HPDE6-E6E7 (cell line): Measurements from ENCODE around the gene ATP8B2.
A peak's percentile ranks its signal among the peaks of the same experiment; 100 is the strongest.
"Not testable (repeated sequence)": the region's sequence is repeated elsewhere in the genome, so short reads cannot be mapped to it uniquely, and the experiment has no call there.

Experiments
- DNase-seq: peaks from one replicate; pipeline ENCODE4 v3.0.0; 2011; ENCODE audit warnings: missing footprints; ENCODE audit errors: extremely low spot score

The ATP8B2 gene, protein sequence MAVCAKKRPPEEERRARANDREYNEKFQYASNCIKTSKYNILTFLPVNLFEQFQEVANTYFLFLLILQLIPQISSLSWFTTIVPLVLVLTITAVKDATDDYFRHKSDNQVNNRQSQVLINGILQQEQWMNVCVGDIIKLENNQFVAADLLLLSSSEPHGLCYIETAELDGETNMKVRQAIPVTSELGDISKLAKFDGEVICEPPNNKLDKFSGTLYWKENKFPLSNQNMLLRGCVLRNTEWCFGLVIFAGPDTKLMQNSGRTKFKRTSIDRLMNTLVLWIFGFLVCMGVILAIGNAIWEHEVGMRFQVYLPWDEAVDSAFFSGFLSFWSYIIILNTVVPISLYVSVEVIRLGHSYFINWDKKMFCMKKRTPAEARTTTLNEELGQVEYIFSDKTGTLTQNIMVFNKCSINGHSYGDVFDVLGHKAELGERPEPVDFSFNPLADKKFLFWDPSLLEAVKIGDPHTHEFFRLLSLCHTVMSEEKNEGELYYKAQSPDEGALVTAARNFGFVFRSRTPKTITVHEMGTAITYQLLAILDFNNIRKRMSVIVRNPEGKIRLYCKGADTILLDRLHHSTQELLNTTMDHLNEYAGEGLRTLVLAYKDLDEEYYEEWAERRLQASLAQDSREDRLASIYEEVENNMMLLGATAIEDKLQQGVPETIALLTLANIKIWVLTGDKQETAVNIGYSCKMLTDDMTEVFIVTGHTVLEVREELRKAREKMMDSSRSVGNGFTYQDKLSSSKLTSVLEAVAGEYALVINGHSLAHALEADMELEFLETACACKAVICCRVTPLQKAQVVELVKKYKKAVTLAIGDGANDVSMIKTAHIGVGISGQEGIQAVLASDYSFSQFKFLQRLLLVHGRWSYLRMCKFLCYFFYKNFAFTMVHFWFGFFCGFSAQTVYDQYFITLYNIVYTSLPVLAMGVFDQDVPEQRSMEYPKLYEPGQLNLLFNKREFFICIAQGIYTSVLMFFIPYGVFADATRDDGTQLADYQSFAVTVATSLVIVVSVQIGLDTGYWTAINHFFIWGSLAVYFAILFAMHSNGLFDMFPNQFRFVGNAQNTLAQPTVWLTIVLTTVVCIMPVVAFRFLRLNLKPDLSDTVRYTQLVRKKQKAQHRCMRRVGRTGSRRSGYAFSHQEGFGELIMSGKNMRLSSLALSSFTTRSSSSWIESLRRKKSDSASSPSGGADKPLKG

DNA sequence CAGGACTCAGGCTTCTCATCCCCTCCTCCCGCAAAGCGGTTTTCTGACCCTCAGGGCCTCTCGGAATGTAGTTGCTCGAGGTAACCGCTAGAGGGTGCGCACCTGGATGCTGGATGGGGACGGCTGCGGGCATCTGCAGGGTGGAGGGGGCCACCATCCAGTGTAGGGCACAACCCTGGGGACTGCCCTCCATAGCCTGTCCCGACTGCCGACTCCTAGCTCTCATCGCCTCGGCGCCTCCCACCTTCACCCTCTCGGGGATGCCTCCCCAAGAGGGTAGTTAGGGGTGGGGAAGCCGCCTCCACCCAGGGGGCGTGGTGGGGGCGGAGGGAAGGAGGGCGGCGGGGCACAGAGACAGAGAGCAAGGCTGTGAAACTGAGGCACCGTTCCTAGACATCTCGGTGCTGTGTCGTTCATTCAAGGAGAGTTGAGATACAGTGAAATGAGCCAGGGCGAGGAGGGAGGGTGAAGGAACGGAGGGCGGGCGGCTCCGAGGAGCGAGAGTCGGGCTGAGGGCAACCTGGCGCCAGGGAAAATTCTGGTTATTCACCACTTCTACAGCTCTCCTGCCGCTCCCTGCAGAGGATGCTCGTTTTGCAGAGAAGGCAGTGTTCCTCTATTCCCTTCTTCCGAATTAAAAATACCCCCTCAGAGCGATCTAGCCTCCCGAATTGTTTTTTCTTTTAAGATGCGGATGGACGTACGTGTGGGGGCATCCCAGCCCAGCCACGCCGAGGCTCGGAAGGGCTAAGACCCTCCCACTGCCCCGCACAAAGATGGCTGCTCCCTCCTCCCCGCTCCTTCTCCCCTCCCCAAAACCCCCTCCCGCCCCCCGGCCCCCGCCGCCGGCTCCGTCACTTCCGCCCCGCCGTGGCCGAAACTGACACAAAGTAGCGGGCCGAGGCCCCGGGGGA lies at the start of gene ATP8B2:
TSS of gene ATP8B2 (plus strand) at position 857 of the 914 bp plus-strand sequence. CDS start 2,617 bp downstream, outside the sequence.
- peak; percentile 88 for DNase-seq

DNA sequence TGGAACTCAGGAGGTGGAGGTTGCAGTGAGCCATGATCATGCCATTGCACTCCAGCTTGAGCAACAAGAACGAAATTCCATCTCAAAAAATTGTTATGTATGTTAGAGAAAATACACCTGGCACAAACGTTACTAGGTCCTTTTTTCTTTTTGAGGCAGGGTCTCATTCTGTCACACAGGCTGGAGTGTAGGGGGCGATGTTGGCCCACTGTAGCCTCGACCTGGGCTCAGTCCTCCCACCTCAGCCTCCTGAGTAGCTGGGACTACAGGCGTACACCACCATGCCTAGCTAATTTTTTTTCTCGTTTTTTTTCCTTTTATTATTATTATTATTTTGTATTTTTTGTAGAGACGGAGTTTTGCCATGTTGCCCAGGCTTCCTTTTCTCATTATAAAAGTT lies 48.5 kb upstream of the ATP8B2 start:
- DNase-seq = no peak

DNA sequence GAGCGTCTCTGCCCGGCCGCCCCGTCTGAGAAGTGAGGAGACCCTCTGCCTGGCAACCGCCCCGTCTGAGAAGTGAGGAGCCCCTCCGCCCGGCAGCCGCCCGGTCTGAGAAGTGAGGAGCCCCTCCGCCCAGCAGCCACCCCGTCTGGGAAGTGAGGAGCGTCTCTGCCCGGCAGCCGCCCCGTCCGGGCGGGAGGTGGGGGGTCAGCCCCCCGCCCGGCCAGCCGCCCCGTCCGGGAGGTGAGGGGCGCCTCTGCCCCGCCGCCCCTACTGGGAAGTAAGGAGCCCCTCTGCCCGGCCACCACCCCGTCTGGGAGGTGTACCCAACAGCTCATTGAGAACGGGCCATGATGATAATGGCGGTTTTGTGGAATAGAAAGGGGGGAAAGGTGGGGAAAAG lies 37.7 kb upstream of the ATP8B2 start:
- DNase-seq = not testable (repeated sequence)

DNA sequence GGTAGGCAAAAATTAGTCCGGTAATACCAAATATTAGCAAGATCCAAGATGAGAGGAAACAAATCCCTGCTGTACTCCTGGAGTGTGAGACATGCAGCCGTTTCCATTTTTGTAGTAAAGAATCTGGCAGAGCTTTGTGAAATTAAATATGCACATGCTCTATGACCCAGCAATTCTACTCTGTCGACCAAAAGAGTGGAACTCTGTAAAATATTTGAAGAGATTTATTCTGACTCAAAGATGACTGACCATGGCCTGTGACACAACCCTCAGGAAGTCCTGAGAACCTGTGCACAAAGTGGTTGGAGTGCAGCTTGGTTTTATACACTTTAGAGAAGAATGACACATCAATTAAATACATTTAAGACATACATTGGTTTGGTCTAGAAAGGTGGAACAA lies 36.7 kb upstream of the ATP8B2 start:
- no peak for DNase-seq

DNA sequence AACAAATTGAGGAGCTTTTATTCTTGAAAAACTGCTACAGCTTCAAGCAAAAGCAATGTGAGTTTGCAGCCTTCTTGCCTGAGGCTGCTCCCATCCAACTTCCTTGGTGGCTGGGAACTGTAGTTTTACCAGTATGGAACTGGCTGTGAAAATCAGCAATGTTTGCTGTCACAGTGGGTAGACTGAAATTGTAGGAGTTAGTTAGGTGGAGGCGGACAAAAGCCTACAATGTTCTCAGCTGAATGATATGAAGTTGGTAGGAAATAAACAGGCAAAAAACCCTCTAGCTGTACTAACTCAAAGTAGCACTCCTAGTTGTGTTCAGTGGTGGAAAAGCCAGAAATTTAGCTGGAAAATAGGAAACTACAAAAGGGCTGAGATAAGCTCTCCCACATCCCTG lies 34.4 kb upstream of the ATP8B2 start:
- no peak for DNase-seq

DNA sequence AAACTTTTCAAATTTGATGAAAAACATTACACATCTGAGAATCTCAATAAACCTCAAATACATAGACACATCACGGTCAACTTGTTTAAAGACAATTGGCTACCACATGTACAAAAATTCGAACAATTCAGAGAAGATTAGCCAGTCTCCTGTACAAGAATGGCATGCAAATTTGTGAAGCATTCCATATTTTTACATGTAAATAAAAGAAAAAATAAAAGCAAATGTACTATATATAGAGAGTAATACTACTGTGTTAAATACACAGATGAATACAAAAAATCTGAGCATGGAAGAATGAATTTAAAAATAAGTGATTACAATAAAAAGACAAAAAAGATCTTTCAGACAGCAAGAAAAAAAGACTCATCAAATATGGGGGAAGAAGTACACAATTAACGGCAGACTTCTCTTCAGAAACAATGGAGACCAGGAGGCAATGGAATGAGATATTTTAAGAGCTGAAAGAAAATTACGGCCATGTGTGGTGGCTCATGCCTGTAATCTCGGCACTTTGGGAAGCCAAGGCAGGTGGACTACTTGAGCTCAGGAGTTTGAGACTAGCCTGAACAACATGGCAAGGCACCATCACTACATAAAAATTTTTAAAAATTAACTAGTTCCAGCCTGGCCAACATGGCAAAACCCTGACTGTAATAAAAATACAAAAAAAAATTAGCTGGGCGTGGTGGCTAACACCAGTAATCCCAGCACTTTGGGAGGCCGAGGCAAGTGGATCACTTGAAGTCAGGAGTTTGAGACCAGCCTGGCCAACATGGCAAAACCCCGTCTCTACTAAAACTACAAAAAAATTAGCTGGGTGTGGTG lies 29.7 kb upstream of the ATP8B2 start:
- DNase-seq = no peak

DNA sequence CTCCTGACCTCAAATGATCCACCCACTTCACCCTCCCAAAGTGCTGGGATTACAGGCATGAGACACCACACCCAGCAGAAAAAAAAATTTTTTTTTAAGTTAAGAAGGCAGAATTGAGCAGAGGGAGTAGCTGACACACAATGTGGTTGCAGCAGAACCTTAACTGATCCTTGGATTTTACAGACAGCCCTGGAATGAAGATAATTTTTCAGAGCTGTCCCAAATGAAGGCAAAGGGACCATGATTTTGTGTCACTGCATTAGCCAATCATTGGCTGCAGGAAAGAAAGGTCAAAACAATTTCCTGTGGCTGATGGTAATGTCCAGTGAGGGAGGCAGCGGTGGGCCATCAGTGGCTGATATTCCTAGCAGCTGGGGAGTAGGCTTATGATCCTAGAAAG lies 23.7 kb upstream of the ATP8B2 start:
- DNase-seq = no peak

DNA sequence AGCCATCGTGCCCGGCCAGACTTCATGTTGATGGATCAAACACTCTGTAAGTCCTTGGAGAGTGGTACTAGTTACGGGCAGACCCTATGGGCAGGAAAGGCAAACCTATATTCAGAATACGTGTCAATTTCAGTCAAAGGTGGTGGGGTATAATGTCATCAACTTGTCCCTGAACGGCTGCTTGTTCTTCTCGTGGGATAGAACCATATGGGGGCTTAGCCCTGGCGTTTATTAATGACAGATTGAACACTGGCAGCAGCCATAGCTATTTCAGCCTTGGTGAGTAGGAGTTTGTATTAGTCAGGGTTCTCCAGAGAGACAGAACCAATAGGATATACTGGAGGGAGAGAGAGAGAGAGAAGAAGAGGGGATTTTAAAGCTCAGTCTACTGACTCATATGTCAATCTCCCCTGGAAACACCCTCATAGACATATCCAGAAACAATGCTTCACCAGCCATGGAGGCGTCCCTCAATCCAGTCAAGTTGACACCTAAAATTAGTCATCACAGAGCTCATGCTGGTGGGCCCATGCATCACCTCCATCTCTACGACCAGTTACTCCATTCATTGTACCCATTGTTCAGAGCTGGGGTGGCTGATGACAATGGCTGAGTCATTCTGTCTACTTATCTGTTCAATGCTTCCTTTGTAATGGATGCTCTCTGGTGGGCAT lies 20.5 kb upstream of the ATP8B2 start:
- DNase-seq = no peak

DNA sequence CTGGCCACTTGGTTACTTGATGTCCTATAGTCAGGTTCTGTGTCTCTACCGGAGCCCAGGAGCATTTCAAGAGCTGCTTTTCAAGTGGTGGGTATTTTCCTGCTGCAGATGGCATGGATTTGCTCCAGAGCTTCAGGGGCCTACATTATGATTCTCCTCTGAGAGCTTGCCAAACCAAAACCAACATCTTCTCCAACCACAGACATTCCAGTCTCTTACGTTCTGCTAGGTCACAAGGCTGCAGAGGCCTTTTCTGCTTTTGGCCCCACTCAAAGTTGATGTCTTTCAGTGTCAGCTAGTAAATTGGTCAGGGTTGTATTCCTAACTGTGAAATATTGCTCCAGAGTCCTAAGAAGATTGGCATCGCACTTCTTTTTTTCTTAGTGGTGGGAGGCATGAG lies 19.2 kb upstream of the ATP8B2 start:
- DNase-seq = no peak

DNA sequence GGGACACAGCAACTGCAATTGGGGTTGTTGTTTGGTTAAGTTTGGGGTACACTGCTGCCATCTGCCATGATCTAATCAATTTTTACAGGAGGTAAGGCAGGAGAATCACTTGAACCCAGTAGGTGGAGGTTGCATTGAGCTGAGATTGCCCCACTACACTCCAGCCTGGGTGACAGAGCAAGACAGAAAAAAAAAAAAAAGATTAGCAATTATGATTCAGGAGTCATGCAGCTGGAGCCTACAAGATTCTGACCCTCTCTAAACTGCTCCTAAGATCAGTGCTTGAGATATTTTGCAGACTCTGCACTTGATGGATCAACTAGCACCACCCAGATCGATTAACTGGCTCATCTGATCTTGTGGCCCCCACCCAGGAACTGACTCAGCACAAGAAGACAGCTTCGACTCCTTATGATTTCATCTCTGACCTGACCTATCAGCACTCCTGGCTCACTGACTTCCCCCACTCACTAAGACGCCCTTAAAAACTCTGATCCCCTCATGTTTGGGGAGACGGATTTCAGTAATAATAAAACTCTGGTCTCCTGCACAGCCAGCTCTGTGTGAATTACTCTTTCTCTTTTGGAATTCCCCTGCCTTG lies 17.6 kb upstream of the ATP8B2 start:
- not testable (repeated sequence) for DNase-seq

DNA sequence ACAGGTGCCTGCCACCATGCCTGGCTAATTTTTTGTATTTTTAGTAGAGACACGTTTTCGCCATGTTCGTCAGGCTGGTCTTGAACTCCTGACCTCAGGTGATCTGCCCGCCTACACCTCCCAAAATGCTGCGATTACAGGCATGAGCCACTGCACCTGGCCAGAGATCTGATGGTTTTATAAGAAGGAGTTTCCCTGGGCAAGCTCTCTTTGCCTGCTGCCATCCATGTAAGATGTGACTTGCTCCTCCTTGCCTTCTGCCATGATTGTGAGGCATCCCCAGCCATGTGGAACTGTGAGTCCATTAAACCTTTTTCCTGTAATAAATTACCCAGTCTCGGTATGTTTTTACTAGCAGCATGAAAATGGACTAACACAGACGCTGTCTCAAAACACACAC lies 16.2 kb upstream of the ATP8B2 start:
- DNase-seq = not testable (repeated sequence)

DNA sequence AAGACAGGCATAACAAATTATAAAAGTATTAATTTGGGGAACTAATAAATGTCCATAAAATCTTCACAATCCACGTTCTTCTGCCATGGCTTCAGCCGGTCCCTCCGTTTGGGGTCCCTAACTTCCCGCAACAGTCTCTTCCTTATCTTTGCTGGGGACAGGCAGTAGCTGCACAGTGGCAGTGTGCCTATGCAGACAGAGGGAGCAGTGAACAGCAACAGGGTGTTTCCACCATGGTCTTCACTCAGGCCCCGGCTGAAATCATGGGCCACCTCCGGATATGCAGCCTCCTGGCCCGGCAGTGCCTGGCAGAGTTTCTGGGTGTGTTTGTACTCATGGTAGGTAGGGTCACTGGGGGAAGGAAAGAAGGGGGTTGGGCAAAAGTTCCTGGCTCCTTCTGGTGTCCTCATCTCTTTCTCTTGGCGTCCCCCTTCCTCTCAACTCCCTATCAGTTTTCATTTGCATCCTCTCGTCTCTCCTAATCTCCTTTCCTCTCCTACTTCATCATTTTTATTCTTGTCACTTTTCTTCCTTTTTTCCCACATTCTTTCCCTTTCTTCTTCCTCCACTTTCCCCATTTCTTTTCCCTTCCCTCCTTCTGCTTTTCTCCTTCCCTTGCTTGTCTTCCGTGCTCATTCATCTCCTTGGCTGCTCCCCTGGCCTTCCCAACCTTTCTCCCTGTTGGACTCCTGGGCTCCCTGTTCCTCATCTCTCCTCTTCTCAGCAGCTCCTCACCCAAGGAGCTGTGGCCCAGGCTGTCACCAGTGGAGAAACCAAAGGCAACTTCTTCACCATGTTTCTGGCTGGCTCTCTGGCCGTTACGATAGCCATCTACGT lies 12.9 kb upstream of the ATP8B2 start:
- not testable (repeated sequence) for DNase-seq

DNA sequence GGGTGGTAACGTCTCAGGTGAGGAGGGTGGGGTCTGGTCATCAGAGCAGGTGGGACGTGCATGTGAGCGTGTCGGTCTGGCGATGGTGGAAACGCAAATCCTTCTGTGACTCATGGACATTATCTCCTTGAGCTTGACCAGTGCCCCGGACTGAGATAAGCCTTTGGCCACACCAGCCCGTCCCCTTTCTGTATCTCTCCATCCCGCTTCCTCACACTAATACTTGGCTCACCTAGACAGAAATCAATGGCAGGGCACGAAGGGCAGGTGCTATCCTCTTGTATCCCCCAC lies 12.3 kb upstream of the ATP8B2 start:
- no peak for DNase-seq

DNA sequence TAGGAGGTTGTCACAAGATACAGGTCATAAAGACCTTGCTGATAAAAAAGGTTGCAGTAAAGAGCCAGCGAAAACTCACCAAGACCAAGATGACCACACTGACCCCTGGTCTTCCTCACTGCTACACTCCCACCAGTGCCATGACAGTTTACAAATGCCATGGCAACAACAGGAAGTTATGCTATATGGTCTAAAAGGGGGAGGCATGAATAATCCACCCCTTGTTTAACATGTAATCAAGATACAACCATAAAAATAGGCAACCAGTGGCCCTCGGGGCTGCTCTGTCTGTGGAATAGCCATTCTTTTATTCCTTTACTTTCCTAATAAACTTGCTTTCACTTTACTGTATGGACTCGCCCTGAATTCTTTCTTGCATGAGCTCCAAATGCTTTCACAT lies 11.1 kb upstream of the ATP8B2 start:
- DNase-seq = not testable (repeated sequence)

DNA sequence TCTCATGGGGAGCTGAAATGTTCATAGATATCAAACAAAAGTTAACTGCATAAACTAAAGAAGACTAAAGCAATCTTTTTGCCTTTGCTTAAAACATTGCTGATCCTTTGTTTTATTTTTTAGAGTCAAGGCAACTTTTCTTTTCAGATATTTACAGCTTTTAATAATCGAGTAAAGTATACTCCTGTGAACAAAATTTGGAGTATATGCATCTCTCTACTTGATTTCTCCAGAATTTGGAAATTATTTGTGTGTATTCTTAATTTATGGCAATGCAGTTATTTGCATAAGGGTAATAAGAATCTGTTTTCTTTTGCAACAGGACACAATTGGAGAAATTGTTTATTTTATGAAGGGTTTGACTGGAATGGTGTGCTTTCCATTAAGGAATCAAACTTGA lies 8.6 kb upstream of the ATP8B2 start:
- no peak for DNase-seq

DNA sequence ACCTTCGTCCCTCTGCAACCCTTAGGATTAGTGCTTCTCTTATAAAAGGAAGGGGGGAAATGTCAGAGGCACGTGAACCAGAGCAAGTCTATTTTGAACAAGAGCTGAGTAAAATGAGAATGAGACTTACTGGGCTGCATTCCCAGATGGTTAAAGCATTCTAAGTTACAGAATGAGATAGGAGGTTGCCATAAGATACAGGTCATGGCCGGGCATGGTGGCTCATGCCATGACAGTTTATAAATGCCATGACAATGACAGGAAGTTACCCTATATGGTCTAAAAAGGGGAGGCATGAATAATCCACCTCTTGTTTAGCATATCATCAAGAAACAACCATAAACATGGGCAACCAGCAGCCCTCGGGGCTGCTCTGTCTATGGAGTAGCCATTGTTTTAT lies 6.9 kb upstream of the ATP8B2 start:
- no peak for DNase-seq

DNA sequence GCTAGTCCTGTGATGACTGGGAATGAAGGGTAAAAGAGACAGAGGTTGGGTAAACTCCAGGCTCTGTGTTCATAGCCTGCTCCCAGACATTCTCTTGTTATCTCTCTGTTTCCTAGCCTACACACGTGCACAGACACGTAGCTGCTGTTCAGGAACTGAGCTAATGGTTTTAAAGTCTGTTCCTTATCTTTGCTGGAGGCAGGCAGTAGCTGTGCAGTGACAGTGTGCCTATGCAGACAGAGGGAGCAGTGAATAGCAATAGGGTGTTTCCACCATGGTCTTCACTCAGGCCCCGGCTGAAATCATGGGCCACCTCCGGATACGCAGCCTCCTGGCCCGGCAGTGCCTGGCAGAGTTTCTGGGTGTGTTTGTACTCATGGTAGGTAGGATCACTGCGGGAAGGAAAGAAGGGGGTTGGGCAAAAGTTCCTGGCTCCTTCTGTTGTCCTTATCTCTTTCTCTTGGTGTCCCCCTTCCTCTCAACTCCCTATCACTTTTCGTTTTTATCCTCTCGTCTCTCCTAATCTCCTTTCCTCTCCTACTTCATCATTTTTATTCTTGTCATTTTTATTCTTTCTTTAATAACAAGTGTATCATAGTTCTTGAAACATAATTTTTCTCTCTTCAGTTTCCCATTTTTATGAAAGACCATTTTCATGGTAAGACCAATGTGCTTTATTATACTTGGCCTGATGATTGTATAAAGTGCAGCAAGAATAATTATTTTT lies 4.3 kb upstream of the ATP8B2 start, which contains the start of gene AQP10:
TSS of gene AQP10 (plus strand) at position 212 of the 727 bp plus-strand sequence. CDS start at position 275, 63 bp downstream.
- DNase-seq = peak; percentile 52

DNA sequence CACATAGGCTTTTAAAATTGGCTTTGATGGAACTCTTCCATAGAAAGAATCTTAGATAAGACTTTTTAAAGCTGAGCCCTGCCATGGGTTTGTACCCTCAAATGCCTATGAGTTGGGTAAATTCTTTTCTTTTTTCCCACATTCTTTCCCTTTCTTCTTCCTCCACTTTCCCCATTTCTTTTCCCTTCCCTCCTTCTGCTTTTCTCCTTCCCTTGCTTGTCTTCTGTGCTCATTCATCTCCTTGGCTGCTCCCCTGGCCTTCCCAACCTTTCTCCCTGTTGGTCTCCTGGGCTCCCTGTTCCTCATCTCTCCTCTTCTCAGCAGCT lies 3.8 kb upstream of the ATP8B2 start:
- DNase-seq = not testable (repeated sequence)
